Keratinocyte (primary cell): Measurements from ENCODE around the gene SELENOS. TPM values are rescaled to one million over a fixed set of nuclear protein-coding genes. Genes with fewer than 3 reads are reported as not detected.

Experiments used
- DNase-seq: peaks from one replicate; pipeline ENCODE4 v3.0.0-alpha.2; 2011; ENCODE audit warnings: low read depth, missing footprints, low spot score
- FAIRE-seq: peaks from 2 replicates; lab custom pipeline; 2011; peaks lifted over from hg19 to GRCh38; lab: Jason Lieb, UNC
- H2AFZ ChIP-seq: 2 replicates; pipeline ENCODE4 v1.6.0; 2012; ENCODE audit warnings: low read length, control low read depth, inconsistent platforms; ENCODE audit not compliant: control insufficient read depth
- H3K27ac ChIP-seq: 2 replicates; pipeline ENCODE4 v1.5.1; 2011; ENCODE audit warnings: low read length; ENCODE audit not compliant: control insufficient read depth, insufficient read depth
- H3K27me3 ChIP-seq: 3 replicates; pipeline ENCODE4 v1.6.0; 2011; ENCODE audit warnings: low read length; ENCODE audit not compliant: control insufficient read depth, insufficient read depth; ENCODE audit errors: extremely low read depth
- H3K36me3 ChIP-seq, 2 experiments: 2 replicates in 1 of 2; 3 replicates in 1 of 2; pipeline ENCODE4 v1.5.1; 2011; ENCODE audit warnings: low read length in 2 of 2, mild to moderate bottlenecking in 1 of 2; ENCODE audit not compliant: control insufficient read depth in 2 of 2, insufficient read depth in 2 of 2; ENCODE audit errors: extremely low read depth in 1 of 2
- H3K4me1 ChIP-seq: 3 replicates; pipeline ENCODE4 v1.5.1; 2011; ENCODE audit warnings: low read length; ENCODE audit not compliant: control insufficient read depth, insufficient read depth; ENCODE audit errors: extremely low read depth
- H3K4me2 ChIP-seq: 3 replicates; pipeline ENCODE4 v1.6.0; 2011; ENCODE audit warnings: low read depth, low read length; ENCODE audit not compliant: control insufficient read depth, insufficient read depth; ENCODE audit errors: extremely low read depth
- H3K4me3 ChIP-seq, 3 experiments: fragments of 200-600 bp in 1 of 3; sonication (generic) in 1 of 3; 2 replicates in 2 of 3; 3 replicates in 1 of 3; pipeline ENCODE4 v1.5.1; 2011 to 2016; ENCODE audit warnings: low read length in 3 of 3, mild to moderate bottlenecking in 3 of 3, control low read depth in 2 of 3, inconsistent platforms in 1 of 3, low read depth in 1 of 3, mixed read lengths in 1 of 3, mixed run types in 1 of 3, moderate library complexity in 1 of 3; ENCODE audit not compliant: control insufficient read depth in 2 of 3, insufficient read depth in 2 of 3; ENCODE audit errors: extremely low read depth in 1 of 3
- H3K79me2 ChIP-seq: 2 replicates; pipeline ENCODE4 v1.6.0; 2012; ENCODE audit warnings: low read length; ENCODE audit not compliant: control insufficient read depth, insufficient read depth
- H3K9ac ChIP-seq: 3 replicates; pipeline ENCODE4 v1.6.0; 2011; ENCODE audit warnings: low read length; ENCODE audit not compliant: control insufficient read depth, insufficient read depth; ENCODE audit errors: extremely low read depth
- H3K9me1 ChIP-seq: 3 replicates; pipeline ENCODE4 v1.6.0; 2011; ENCODE audit warnings: low read length; ENCODE audit not compliant: control insufficient read depth, insufficient read depth; ENCODE audit errors: extremely low read depth
- H3K9me3 ChIP-seq: 2 replicates; pipeline ENCODE4 v1.5.1; 2012; ENCODE audit warnings: low read depth, low read length; ENCODE audit not compliant: control insufficient read depth
- H4K20me1 ChIP-seq: 3 replicates; pipeline ENCODE4 v1.6.0; 2011; ENCODE audit warnings: low read length; ENCODE audit not compliant: control insufficient read depth, insufficient read depth; ENCODE audit errors: extremely low read depth
- EZH2 ChIP-seq: IDR thresholded peaks from one replicate; pipeline ENCODE4 v1.6.1; 2012; ENCODE audit warnings: inconsistent platforms, mild to moderate bottlenecking, low read length, moderate library complexity
- dilution Hi-C: fragments of 300-500 bp; cut with MboI; formaldehyde crosslinking; loops from one replicate; pipeline ENCODE4 v1.7.0; 2020; ENCODE audit warnings: low sequenced_read_pairs; ENCODE audit not compliant: extremely low pct_ligation_motif_present
- polyA plus RNA-seq, 5 experiments: library from polyadenylated mRNA; depleted of rRNA in 3 of 5; stranded (reverse) in 3 of 5; stranded (forward) in 1 of 5; unstranded in 1 of 5; fragments of >200 nt; gene quantifications; 1 replicate in 1 of 5; 2 replicates in 3 of 5; 3 replicates in 1 of 5; pipeline versions ENCODE4 v1.2.1 to v1.2.3, GENCODE V29; 2011 to 2012; ENCODE audit warnings: missing spikeins in 2 of 5, low read depth in 1 of 5, low replicate concordance in 1 of 5
- TF ChIP-seq, protein P1 (sequence below), 3 experiments: IDR thresholded peaks in 1 of 3; conservative IDR thresholded peaks in 1 of 3; optimal IDR thresholded peaks in 1 of 3; 2 replicates in 2 of 3; 3 replicates in 1 of 3; pipeline versions ENCODE3 to v1.5.1; 2011; ENCODE audit warnings: low read length in 3 of 3, mild to moderate bottlenecking in 3 of 3, moderate library complexity in 2 of 3, control low read depth in 1 of 3, inconsistent platforms in 1 of 3; ENCODE audit not compliant: insufficient read depth in 2 of 3; ENCODE audit errors: extremely low read depth in 1 of 3

The SELENOS gene
- polyA plus RNA-seq, 1 donor (not counting 4 experiments of a cell fraction or from before 2014, with no cell fraction given) = 82.2 TPM

DNA sequence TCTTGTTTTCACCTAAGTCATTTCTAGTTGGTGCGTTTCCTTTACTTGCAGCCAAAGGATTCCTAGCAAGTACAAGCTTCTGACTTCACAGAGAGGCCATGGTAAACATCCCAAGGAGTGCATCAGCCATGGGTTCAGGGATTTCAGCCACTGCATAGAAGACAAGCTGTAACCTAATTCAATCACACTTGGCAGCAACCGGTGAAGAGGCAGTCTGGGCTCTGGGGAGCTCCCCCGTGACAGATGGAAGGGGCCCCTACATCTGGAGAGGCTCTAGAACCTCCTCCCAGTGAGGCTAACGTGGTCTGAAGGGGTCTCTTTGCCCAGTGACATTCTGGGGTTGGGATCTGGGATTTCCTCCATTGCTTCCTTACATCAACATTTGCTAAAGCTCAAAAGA lies 26.1 kb upstream of the SELENOS start:
- Histone ChIP-seq H3K27ac (no peak overlapping the region), H3K79me2 (no peaks in the 10 kb centered on the region), H3K4me2 (no peak overlapping the region), H3K9me1 (no peaks in the 10 kb centered on the region), H3K9me3 (no peaks in the 10 kb centered on the region), H2AFZ (no peak overlapping the region), H3K4me3 (no peak overlapping the region), H3K36me3 (no peaks in the 10 kb centered on the region), H3K9ac (no peak overlapping the region), H4K20me1 (no peaks in the 10 kb centered on the region), H3K4me1 (no peaks in the 10 kb centered on the region), H3K27me3 (no peaks in the 10 kb centered on the region)
- FAIRE-seq (no peak), DNase-seq (no peak)
- dilution Hi-C loops = no loop called here
- TF ChIP-seq, protein P1, sequence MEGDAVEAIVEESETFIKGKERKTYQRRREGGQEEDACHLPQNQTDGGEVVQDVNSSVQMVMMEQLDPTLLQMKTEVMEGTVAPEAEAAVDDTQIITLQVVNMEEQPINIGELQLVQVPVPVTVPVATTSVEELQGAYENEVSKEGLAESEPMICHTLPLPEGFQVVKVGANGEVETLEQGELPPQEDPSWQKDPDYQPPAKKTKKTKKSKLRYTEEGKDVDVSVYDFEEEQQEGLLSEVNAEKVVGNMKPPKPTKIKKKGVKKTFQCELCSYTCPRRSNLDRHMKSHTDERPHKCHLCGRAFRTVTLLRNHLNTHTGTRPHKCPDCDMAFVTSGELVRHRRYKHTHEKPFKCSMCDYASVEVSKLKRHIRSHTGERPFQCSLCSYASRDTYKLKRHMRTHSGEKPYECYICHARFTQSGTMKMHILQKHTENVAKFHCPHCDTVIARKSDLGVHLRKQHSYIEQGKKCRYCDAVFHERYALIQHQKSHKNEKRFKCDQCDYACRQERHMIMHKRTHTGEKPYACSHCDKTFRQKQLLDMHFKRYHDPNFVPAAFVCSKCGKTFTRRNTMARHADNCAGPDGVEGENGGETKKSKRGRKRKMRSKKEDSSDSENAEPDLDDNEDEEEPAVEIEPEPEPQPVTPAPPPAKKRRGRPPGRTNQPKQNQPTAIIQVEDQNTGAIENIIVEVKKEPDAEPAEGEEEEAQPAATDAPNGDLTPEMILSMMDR (optimal IDR thresholded peaks at IDR 0.05 in 1 of 3, IDR thresholded peaks at IDR 0.05 in 1 of 3, conservative IDR thresholded peaks at IDR 0.05 in 1 of 3; ENCODE audit: extremely low read depth in 1 of 3, insufficient read depth in 2 of 3, low read length in 3 of 3) = no peak

DNA sequence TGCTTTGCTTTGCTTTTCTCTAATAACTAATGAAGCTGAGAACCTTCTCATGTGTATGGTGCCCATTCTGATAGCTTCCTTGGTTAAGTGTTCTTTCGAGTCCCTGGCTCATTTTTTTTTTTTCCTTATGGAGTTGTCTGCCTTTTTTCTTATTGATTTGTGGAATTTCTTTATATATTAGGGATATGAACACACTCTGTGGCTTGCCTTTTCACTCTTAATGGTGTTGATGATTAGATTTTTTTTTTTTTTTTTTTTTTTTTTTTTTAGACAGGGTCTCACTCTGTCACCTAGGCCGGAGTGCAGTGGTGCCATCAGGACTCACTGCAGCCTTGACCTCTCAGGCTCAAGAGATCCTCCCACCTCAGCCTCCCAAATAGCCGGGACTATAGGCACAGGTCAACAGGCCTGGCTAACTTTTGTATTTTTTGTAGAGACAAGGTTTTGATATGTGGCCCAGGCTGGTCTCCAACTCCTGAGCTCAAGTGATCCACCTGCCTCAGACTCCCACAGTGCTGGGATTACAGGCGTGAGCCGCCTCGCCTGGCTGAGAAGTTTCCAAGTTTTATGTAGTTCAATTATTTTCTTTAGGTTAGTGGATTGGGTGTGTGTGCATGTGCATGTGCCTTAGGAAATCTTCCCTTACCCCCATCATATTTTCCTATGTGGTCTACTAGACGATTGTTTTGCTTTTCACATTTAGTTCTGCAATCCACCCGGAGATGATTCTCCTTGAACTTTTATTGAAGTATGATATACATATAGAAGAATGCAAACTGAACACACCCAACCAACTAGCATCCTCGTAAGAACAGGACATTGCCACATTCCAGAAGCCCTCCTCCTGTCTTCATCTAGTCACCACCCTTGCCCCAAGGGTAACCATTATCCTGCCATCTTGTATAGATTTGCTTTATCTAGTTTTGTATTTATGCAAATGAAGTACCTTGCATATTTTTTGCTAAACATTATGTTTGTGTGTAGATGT lies 19.4 kb upstream of the SELENOS start:
- FAIRE-seq (peak; percentile 23), DNase-seq (no peak)
- Histone ChIP-seq H4K20me1 (peaks cover 12% of the 10 kb centered on the region), H3K36me3 (peaks cover 0 to 7% of the 10 kb centered on the region in 2 experiments), H3K9me3 (no peaks in the 10 kb centered on the region), H2AFZ (no peak overlapping the region), H3K79me2 (peaks cover 33% of the 10 kb centered on the region), H3K4me2 (peak overlapping the region; percentile 83), H3K4me1 (peaks cover 41% of the 10 kb centered on the region), H3K4me3 (peak overlapping the region in 2 of 3 experiments; percentile 99 to 100), H3K27me3 (no peaks in the 10 kb centered on the region), H3K27ac (peak overlapping the region; percentile 93), H3K9me1 (no peaks in the 10 kb centered on the region), H3K9ac (peak overlapping the region; percentile 30)
- TF ChIP-seq, protein P1 (optimal IDR thresholded peaks at IDR 0.05 in 1 of 3, IDR thresholded peaks at IDR 0.05 in 1 of 3, conservative IDR thresholded peaks at IDR 0.05 in 1 of 3; ENCODE audit: extremely low read depth in 1 of 3, insufficient read depth in 2 of 3, low read length in 3 of 3) = no peak
- no peak for TF ChIP-seq EZH2
- dilution Hi-C loops = no loop called here
